SK-N-SH treated with all-trans-retinoic acid at 6 μM for 48 hours (cell line): ENCODE measurements around the gene PARD3.

ENCODE experiments used
- ATAC-seq: fragments of 200-7000 bp; cut with Tn5 transposase; 3 replicates; pipeline ENCODE4 v1.9.1; 2020; ENCODE audit warnings: mild to moderate bottlenecking, moderate library complexity
- ARNTL ChIP-seq: fragments of 450-650 bp; formaldehyde crosslinking; IDR thresholded peaks from 2 replicates; pipeline ENCODE4 v1.5.0; 2020; ENCODE audit warnings: low read depth, mild to moderate bottlenecking, moderate library complexity, borderline replicate concordance
- BACH2 ChIP-seq: fragments of 250-450 bp; sonication (Bioruptor Pico); IDR thresholded peaks from 2 replicates; pipeline ENCODE4 v1.9.0; 2021; ENCODE audit warnings: mild to moderate bottlenecking, borderline replicate concordance
- CREB5 ChIP-seq: fragments of 250-450 bp; sonication (Bioruptor Pico); IDR thresholded peaks from 2 replicates; pipeline ENCODE4 v1.5.1; 2020; ENCODE audit warnings: low read depth, mild to moderate bottlenecking, moderate library complexity
- CSDC2 ChIP-seq: fragments of 250-450 bp; sonication (Bioruptor Pico); IDR thresholded peaks from 2 replicates; pipeline ENCODE4 v1.5.0; 2020; ENCODE audit warnings: mild to moderate bottlenecking, moderate library complexity
- CSRNP3 ChIP-seq: fragments of 250-450 bp; sonication (Bioruptor Pico); IDR thresholded peaks from 2 replicates; pipeline ENCODE4 v1.5.1; 2021; ENCODE audit warnings: mild to moderate bottlenecking, moderate library complexity
- ESRRG ChIP-seq: fragments of 250-450 bp; sonication (Bioruptor Pico); IDR thresholded peaks from 2 replicates; pipeline ENCODE4 v1.6.1; 2021; ENCODE audit warnings: mild to moderate bottlenecking
- GLIS3 ChIP-seq: fragments of 250-450 bp; sonication (Bioruptor Pico); IDR thresholded peaks from 2 replicates; pipeline ENCODE4 v1.5.0; 2020; ENCODE audit warnings: mild to moderate bottlenecking, moderate library complexity
- ISL1 ChIP-seq: fragments of 250-450 bp; sonication (Bioruptor Pico); IDR thresholded peaks from 2 replicates; pipeline ENCODE4 v2.1.2; 2022; ENCODE audit warnings: mild to moderate bottlenecking, moderate library complexity
- OSR1 ChIP-seq: fragments of 250-450 bp; sonication (Bioruptor Pico); IDR thresholded peaks from 2 replicates; pipeline ENCODE4 v1.8.0; 2022; ENCODE audit warnings: moderate library complexity, mild to moderate bottlenecking, inconsistent platforms
- PPARA ChIP-seq: fragments of 250-450 bp; sonication (Bioruptor Pico); IDR thresholded peaks from 2 replicates; pipeline ENCODE4 v1.5.0; 2020; ENCODE audit warnings: mild to moderate bottlenecking, borderline replicate concordance
- RARB ChIP-seq: fragments of 250-450 bp; sonication (Bioruptor Pico); IDR thresholded peaks from 2 replicates; pipeline ENCODE4 v1.8.0; 2021; ENCODE audit warnings: mild to moderate bottlenecking, moderate library complexity
- SNAI2 ChIP-seq: fragments of 250-450 bp; sonication (Bioruptor Pico); IDR thresholded peaks from 2 replicates; pipeline ENCODE4 v1.5.0; 2020; ENCODE audit warnings: mild to moderate bottlenecking, moderate library complexity
- TCF4 ChIP-seq: fragments of 250-450 bp; sonication (Bioruptor Pico); IDR thresholded peaks from 2 replicates; pipeline ENCODE4 v1.8.0; 2021; ENCODE audit warnings: mild to moderate bottlenecking, moderate library complexity, borderline replicate concordance
- TOX ChIP-seq: fragments of 250-450 bp; sonication (Bioruptor Pico); IDR thresholded peaks from 2 replicates; pipeline ENCODE4 v1.8.0; 2021; ENCODE audit warnings: mild to moderate bottlenecking, moderate library complexity, borderline replicate concordance
- ZC3H10 ChIP-seq: fragments of 250-450 bp; sonication (Bioruptor Pico); IDR thresholded peaks from 2 replicates; pipeline ENCODE4 v1.5.1; 2021; ENCODE audit warnings: mild to moderate bottlenecking, moderate library complexity
- ZFP3 ChIP-seq: fragments of 250-450 bp; sonication (Bioruptor Pico); IDR thresholded peaks from 2 replicates; pipeline ENCODE4 v1.5.0; 2020; ENCODE audit warnings: mild to moderate bottlenecking, moderate library complexity
- ZFP30 ChIP-seq: fragments of 450-650 bp; formaldehyde crosslinking; IDR thresholded peaks from 2 replicates; pipeline ENCODE4 v1.5.0; 2022; ENCODE audit warnings: mild to moderate bottlenecking, moderate library complexity
- ZNF565 ChIP-seq: fragments of 450-650 bp; formaldehyde crosslinking; conservative IDR thresholded peaks from 2 replicates; pipeline ENCODE4 v1.5.0; 2020; ENCODE audit warnings: low read depth, mild to moderate bottlenecking, moderate library complexity
- ZNF70 ChIP-seq: fragments of 450-650 bp; formaldehyde crosslinking; IDR thresholded peaks from 2 replicates; pipeline ENCODE4 v1.5.0; 2020; ENCODE audit warnings: mild to moderate bottlenecking, moderate library complexity
- TF ChIP-seq, protein P1 (sequence below): fragments of 250-450 bp; sonication (Bioruptor Pico); IDR thresholded peaks from 2 replicates; pipeline ENCODE4 v1.5.0; 2020; ENCODE audit warnings: mild to moderate bottlenecking, moderate library complexity
- TF ChIP-seq, protein P2 (sequence below): fragments of 250-450 bp; sonication (Bioruptor Pico); IDR thresholded peaks from 2 replicates; pipeline ENCODE4 v1.8.0; 2021; ENCODE audit warnings: low read depth, mild to moderate bottlenecking, moderate library complexity, borderline replicate concordance

PARD3 gene

GRCh38 chr10:34378297-34378696 is 436.8 kb downstream of the PARD3 start:
- no peak for ATAC-seq

DNA sequence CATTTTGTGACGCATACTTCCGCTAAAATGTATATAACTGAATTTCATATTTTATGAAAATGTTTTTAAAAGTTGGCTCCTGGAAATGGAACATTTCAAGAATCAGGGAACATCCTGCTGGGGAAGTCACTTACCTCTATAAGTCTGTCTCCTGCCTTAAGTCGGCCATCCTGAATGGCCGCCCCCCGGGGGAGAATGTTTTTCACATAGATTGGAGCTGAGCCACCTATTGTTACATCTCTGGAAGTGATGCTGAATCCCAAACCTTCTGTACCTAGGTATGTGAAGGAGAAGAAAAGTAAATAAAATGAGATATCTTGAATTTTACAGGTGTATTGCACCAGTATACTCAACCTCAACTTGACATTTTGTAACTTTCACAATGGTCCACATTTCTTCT is 437.3 kb downstream of the PARD3 start:
- no peak for ATAC-seq

More at GRCh38 chr10:34378297-34378696, 436.8 kb downstream of the PARD3 start:
- TF ChIP-seq ZNF70 (CRISPR knock-in tag) (no peak), ZFP30 (no peak), OSR1 (no peak), ZNF565 (CRISPR knock-in tag) (no peak), RARB (CRISPR knock-in tag) (no peak), GLIS3 (no peak), ISL1 (CRISPR knock-in tag) (no peak), CSDC2 (CRISPR knock-in tag) (no peak), ZFP3 (CRISPR knock-in tag) (no peak)
- TF ChIP-seq, protein P1, sequence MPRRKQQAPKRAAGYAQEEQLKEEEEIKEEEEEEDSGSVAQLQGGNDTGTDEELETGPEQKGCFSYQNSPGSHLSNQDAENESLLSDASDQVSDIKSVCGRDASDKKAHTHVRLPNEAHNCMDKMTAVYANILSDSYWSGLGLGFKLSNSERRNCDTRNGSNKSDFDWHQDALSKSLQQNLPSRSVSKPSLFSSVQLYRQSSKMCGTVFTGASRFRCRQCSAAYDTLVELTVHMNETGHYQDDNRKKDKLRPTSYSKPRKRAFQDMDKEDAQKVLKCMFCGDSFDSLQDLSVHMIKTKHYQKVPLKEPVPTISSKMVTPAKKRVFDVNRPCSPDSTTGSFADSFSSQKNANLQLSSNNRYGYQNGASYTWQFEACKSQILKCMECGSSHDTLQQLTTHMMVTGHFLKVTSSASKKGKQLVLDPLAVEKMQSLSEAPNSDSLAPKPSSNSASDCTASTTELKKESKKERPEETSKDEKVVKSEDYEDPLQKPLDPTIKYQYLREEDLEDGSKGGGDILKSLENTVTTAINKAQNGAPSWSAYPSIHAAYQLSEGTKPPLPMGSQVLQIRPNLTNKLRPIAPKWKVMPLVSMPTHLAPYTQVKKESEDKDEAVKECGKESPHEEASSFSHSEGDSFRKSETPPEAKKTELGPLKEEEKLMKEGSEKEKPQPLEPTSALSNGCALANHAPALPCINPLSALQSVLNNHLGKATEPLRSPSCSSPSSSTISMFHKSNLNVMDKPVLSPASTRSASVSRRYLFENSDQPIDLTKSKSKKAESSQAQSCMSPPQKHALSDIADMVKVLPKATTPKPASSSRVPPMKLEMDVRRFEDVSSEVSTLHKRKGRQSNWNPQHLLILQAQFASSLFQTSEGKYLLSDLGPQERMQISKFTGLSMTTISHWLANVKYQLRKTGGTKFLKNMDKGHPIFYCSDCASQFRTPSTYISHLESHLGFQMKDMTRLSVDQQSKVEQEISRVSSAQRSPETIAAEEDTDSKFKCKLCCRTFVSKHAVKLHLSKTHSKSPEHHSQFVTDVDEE (CRISPR knock-in tag) = no peak

More for the DNA sequence above, 437.3 kb downstream of the PARD3 start:
- TF ChIP-seq, protein P2, sequence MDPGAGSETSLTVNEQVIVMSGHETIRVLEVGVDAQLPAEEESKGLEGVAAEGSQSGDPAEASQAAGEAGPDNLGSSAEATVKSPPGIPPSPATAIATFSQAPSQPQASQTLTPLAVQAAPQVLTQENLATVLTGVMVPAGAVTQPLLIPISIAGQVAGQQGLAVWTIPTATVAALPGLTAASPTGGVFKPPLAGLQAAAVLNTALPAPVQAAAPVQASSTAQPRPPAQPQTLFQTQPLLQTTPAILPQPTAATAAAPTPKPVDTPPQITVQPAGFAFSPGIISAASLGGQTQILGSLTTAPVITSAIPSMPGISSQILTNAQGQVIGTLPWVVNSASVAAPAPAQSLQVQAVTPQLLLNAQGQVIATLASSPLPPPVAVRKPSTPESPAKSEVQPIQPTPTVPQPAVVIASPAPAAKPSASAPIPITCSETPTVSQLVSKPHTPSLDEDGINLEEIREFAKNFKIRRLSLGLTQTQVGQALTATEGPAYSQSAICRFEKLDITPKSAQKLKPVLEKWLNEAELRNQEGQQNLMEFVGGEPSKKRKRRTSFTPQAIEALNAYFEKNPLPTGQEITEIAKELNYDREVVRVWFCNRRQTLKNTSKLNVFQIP (CRISPR knock-in tag) = no peak
- TF ChIP-seq ZC3H10 (CRISPR knock-in tag) = no peak
- no peak for TF ChIP-seq CREB5 (CRISPR knock-in tag)
- no peak for TF ChIP-seq OSR1
- no peak for TF ChIP-seq ZFP30
- no peak for TF ChIP-seq ISL1 (CRISPR knock-in tag)
- TF ChIP-seq, protein P1 (CRISPR knock-in tag) = no peak
- no peak for TF ChIP-seq ZNF70 (CRISPR knock-in tag)
- no peak for TF ChIP-seq TOX
- no peak for TF ChIP-seq BACH2 (CRISPR knock-in tag)
- no peak for TF ChIP-seq ARNTL
- TF ChIP-seq RARB (CRISPR knock-in tag) = no peak
- TF ChIP-seq TCF4 (CRISPR knock-in tag) = no peak
- no peak for TF ChIP-seq CSDC2 (CRISPR knock-in tag)
- TF ChIP-seq PPARA (CRISPR knock-in tag) = no peak
- TF ChIP-seq GLIS3 = no peak
- TF ChIP-seq SNAI2 (CRISPR knock-in tag) = no peak
- no peak for TF ChIP-seq ZNF565 (CRISPR knock-in tag)
- no peak for TF ChIP-seq ESRRG (CRISPR knock-in tag)
- TF ChIP-seq CSRNP3 (CRISPR knock-in tag) = no peak
